NT2/D1 (cell line): ENCODE measurements around the gene ELMOD1.

Experiments used
- DNase-seq: peaks from one replicate; pipeline ENCODE4 v3.0.0-alpha.2; 2011; ENCODE audit warnings: low read depth, low spot score
- H3K27me3 ChIP-seq: 2 replicates; pipeline ENCODE4 v1.6.0; 2011; ENCODE audit warnings: mild to moderate bottlenecking; ENCODE audit not compliant: insufficient read length, insufficient read depth
- H3K36me3 ChIP-seq: 2 replicates; pipeline ENCODE4 v1.6.1; 2011; ENCODE audit warnings: mild to moderate bottlenecking, low read length, mixed read lengths; ENCODE audit not compliant: insufficient read depth, insufficient read length
- H3K4me1 ChIP-seq: 2 replicates; pipeline ENCODE4 v1.5.1; 2011; ENCODE audit not compliant: insufficient read depth, insufficient read length
- H3K4me3 ChIP-seq: 2 replicates; pipeline ENCODE4 v1.5.1; 2011; ENCODE audit warnings: low read depth; ENCODE audit not compliant: insufficient read length
- H3K9ac ChIP-seq: 2 replicates; pipeline ENCODE4 v1.6.0; 2011; ENCODE audit warnings: low read depth; ENCODE audit not compliant: insufficient read length
- H3K9me3 ChIP-seq: 2 replicates; pipeline ENCODE4 v1.5.1; 2011; ENCODE audit warnings: mild to moderate bottlenecking, low read length; ENCODE audit not compliant: insufficient read depth
- SUZ12 ChIP-seq: IDR thresholded peaks from 2 replicates; pipeline ENCODE4 v1.6.1; 2011; ENCODE audit not compliant: insufficient read length, insufficient read depth; ENCODE audit errors: extremely low read depth
- YY1 ChIP-seq: IDR thresholded peaks from 2 replicates; pipeline ENCODE4 v1.6.1; 2011; ENCODE audit not compliant: insufficient read length, insufficient read depth
- ZNF274 ChIP-seq: IDR thresholded peaks from 2 replicates; pipeline ENCODE4 v1.6.1; 2011; ENCODE audit warnings: mild to moderate bottlenecking, low read depth, low read length

ELMOD1 gene

DNA sequence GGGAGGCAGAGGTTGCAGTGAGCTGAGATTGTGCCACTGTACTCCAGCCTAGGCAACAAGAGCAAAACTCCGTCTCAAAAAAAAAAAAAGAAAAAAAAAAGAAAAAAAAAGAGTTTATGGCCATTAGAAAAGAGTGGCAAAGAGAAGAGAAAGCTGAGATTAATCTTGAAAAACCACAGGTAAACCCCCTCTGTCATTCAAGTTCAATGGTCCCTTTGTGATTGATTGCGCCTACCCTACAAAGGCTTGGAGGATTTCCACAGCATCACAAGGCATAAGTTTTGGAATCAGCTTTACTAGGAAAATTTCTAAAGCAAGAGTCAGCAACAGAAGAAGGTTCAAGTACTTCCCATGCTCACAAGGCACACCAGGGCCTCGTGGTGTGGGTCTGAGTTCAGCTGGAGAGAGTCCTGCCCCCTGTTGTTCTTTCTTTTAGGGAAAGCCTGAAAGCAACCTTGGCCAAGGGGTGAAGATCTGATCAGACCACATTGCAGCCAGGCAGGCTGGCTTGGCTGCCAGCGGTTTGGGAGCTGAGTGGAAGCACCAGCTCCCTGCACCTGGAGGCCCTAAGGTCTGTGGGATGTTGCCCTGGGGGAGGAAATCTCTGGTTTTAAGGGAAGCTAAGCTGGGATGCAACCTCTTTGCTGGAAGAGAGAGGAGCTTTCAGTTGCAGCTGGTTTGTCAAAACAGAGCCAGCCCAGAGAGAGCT lies 79.1 kb downstream of the ELMOD1 start:
- Histone ChIP-seq H3K9me3 (no peaks in the 10 kb centered on the region), H3K4me1 (no peaks in the 10 kb centered on the region), H3K27me3 (no peaks in the 10 kb centered on the region), H3K9ac (no peak overlapping the region), H3K4me3 (no peak overlapping the region), H3K36me3 (no peaks in the 10 kb centered on the region)
- TF ChIP-seq YY1, result no peak
- TF ChIP-seq ZNF274, result no peak
- TF ChIP-seq SUZ12, result no peak
- DNase-seq, result no peak

DNA sequence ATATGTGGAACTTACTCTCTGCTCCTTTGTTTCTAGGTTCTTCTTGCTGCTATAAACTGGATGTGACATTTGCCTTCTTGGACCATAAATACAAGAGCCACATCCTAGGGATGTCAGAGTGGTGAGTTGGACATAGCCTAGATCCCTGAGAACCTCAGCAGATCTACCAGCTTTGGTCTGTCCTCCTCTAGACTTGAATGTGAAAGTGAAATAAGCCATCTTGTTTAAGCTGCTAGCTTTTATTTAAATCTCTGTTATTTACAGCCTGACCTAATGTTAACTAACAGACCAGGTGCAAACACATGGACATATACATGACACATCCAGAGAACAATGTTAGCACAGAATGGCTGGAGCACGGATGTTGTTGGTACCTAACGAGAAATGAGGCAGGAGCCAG lies 85.0 kb downstream of the ELMOD1 start:
- no peak for TF ChIP-seq SUZ12
- TF ChIP-seq YY1, result no peak
- TF ChIP-seq ZNF274, result no peak
- Histone ChIP-seq H3K9ac (no peak overlapping the region), H3K27me3 (no peaks in the 10 kb centered on the region), H3K9me3 (no peaks in the 10 kb centered on the region), H3K36me3 (no peaks in the 10 kb centered on the region), H3K4me1 (no peaks in the 10 kb centered on the region), H3K4me3 (no peak overlapping the region)
- DNase-seq, result no peak

DNA sequence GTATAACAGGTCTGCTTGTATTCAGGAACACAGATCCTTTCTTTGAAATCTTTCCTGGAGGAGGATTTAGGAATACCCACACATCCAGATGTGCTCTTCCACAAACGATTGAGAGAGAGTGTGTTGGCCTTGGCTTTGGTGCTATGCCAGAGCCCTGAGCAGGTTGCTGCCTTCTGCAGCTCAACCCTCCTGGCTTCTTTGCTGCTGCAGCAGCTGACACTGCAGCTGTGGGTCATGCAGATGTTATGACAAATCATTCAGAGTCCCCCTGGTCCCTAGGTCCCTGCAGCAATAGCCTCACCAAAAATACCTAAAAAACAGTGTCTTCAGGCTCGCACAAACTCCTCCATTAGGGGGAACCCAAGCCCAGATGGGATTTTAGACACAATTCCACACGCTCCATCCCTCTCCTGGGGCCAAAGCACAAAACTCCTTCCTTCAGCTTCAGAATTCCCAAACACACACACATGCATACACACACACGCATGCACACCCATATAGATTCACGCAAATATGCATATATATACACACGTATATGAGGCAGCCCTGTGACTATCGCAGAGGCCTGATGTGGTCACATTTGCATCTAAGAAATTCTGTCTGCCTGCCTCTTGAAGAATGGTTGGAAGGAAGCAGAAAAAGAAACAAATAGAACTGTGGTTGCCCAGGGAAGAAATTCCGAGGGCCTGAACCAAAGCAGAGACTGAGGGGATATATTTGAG lies 85.5 kb downstream of the ELMOD1 start:
- no peak for DNase-seq
- Histone ChIP-seq H3K9me3 (no peaks in the 10 kb centered on the region), H3K27me3 (no peaks in the 10 kb centered on the region), H3K4me1 (no peaks in the 10 kb centered on the region), H3K36me3 (no peaks in the 10 kb centered on the region), H3K4me3 (no peak overlapping the region), H3K9ac (no peak overlapping the region)
- TF ChIP-seq ZNF274 (no peak), YY1 (no peak), SUZ12 (no peak)

DNA sequence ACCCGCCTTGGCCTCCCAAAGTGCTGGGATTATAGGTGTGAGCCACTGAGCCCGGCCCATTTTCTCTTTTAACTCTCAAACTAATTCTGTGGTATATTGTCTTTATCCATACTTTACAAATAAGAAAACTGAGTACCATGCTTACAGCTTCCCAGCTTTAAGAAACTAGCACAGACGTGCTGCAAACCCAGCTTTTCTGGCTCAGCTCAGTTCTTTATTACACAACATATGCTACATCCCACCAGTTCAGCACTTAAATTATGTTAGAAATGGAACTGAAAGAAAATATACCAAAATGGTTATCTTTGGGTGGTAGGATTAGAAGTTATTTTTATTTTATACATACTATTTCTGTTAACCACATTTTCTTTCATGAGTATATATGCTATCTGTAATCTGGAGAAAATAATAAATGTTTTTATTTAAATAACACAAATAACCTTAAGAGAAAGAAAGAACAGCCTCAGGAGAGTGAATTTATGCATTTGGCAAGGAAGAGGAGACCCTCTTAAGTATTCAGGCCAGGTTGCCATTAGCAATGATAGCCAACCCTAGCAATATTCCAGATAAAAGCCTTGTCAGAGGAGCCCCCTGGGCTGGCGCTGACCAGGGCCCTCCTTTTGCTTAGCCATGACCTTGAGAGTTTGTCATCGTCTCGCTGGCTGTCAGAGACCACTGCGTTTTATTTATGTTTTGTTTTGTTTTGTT lies 87.1 kb downstream of the ELMOD1 start:
- Histone ChIP-seq H3K27me3 (no peaks in the 10 kb centered on the region), H3K4me1 (no peaks in the 10 kb centered on the region), H3K36me3 (no peaks in the 10 kb centered on the region), H3K4me3 (no peak overlapping the region), H3K9ac (no peak overlapping the region), H3K9me3 (no peaks in the 10 kb centered on the region)
- DNase-seq, result no peak
- TF ChIP-seq YY1 (no peak), ZNF274 (no peak), SUZ12 (no peak)

DNA sequence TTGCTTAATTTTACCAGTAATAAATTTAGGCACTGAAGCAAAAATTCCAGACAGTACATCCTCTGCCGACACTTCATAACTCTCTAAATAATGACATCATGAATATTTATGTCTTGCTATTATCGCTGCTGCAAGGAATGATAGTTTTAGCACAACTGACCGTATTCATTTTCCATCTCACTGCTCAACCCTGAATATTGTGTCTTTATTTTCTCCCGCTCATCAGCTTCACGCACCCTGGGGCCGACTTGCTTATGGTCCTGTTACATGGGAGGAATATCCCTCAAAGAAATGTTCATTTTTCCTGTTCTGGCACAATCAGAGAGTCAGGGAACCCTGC lies 87.7 kb downstream of the ELMOD1 start:
- H3K4me1 ChIP-seq, result no peaks in the 10 kb centered on the region
- no peaks in the 10 kb centered on the region for H3K9me3 ChIP-seq
- no peak for TF ChIP-seq SUZ12
- no peak for TF ChIP-seq YY1
- TF ChIP-seq ZNF274, result no peak
- no peaks in the 10 kb centered on the region for H3K36me3 ChIP-seq
- H3K4me3 ChIP-seq, result no peak overlapping the region
- DNase-seq, result no peak
- H3K9ac ChIP-seq, result no peak overlapping the region
- H3K27me3 ChIP-seq, result no peaks in the 10 kb centered on the region

DNA sequence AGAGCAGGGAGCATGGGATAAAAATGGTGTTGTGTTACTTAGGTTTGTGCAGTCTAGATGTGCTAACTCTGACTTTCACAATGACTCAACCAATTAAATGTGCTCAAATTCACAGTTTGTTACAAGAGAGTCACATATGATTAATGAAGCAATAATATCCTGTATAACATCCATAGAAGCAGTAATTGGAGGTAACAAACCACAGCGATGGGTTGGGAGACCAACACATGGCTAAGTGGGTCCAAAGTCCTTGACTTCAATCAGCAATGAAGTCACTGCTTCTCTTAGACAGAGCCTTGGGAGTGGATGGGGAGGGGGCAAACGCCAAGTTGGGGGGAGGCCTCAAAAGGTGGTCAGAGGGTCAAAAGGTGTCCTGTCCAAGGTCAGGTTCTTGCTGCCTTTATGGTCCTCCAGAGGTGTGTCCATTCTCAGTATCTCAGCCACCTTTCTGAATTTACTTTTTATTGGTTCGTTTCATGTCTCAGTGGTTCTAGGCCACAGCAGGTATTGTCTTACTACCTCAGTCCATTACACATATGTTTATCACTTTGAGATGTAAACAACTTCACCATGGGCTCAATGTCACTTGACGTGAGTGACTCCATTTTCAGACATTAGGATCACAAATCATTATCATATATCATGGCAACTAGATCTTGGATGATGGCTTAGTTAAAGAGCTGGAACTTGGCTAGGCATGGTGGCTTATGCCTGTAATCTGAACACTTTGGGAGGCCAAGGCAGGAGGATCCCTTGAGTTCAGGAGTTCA lies 88.5 kb downstream of the ELMOD1 start:
- Histone ChIP-seq H3K4me3 (no peak overlapping the region), H3K9me3 (no peaks in the 10 kb centered on the region), H3K4me1 (no peaks in the 10 kb centered on the region), H3K9ac (no peak overlapping the region), H3K27me3 (no peaks in the 10 kb centered on the region), H3K36me3 (no peaks in the 10 kb centered on the region)
- TF ChIP-seq ZNF274 (no peak), SUZ12 (no peak), YY1 (no peak)
- DNase-seq, result no peak
